Keratinocyte (primary cell): Measurements from ENCODE around the gene GPR45. TPM values are rescaled to one million over a fixed set of nuclear protein-coding genes. Genes with fewer than 3 reads are reported as not detected.

Source experiments
- DNase-seq: peaks from one replicate; pipeline ENCODE4 v3.0.0-alpha.2; 2011; ENCODE audit warnings: low read depth, missing footprints, low spot score
- FAIRE-seq: peaks from 2 replicates; lab custom pipeline; 2011; peaks lifted over from hg19 to GRCh38; lab: Jason Lieb, UNC
- H2AFZ ChIP-seq: 2 replicates; pipeline ENCODE4 v1.6.0; 2012; ENCODE audit warnings: low read length, control low read depth, inconsistent platforms; ENCODE audit not compliant: control insufficient read depth
- H3K27ac ChIP-seq: 2 replicates; pipeline ENCODE4 v1.5.1; 2011; ENCODE audit warnings: low read length; ENCODE audit not compliant: control insufficient read depth, insufficient read depth
- H3K27me3 ChIP-seq: 3 replicates; pipeline ENCODE4 v1.6.0; 2011; ENCODE audit warnings: low read length; ENCODE audit not compliant: control insufficient read depth, insufficient read depth; ENCODE audit errors: extremely low read depth
- H3K36me3 ChIP-seq, 2 experiments: 2 replicates in 1 of 2; 3 replicates in 1 of 2; pipeline ENCODE4 v1.5.1; 2011; ENCODE audit warnings: low read length in 2 of 2, mild to moderate bottlenecking in 1 of 2; ENCODE audit not compliant: control insufficient read depth in 2 of 2, insufficient read depth in 2 of 2; ENCODE audit errors: extremely low read depth in 1 of 2
- H3K4me1 ChIP-seq: 3 replicates; pipeline ENCODE4 v1.5.1; 2011; ENCODE audit warnings: low read length; ENCODE audit not compliant: control insufficient read depth, insufficient read depth; ENCODE audit errors: extremely low read depth
- H3K4me2 ChIP-seq: 3 replicates; pipeline ENCODE4 v1.6.0; 2011; ENCODE audit warnings: low read depth, low read length; ENCODE audit not compliant: control insufficient read depth, insufficient read depth; ENCODE audit errors: extremely low read depth
- H3K4me3 ChIP-seq, 3 experiments: fragments of 200-600 bp in 1 of 3; sonication (generic) in 1 of 3; 2 replicates in 2 of 3; 3 replicates in 1 of 3; pipeline ENCODE4 v1.5.1; 2011 to 2016; ENCODE audit warnings: low read length in 3 of 3, mild to moderate bottlenecking in 3 of 3, control low read depth in 2 of 3, inconsistent platforms in 1 of 3, low read depth in 1 of 3, mixed read lengths in 1 of 3, mixed run types in 1 of 3, moderate library complexity in 1 of 3; ENCODE audit not compliant: control insufficient read depth in 2 of 3, insufficient read depth in 2 of 3; ENCODE audit errors: extremely low read depth in 1 of 3
- H3K79me2 ChIP-seq: 2 replicates; pipeline ENCODE4 v1.6.0; 2012; ENCODE audit warnings: low read length; ENCODE audit not compliant: control insufficient read depth, insufficient read depth
- H3K9ac ChIP-seq: 3 replicates; pipeline ENCODE4 v1.6.0; 2011; ENCODE audit warnings: low read length; ENCODE audit not compliant: control insufficient read depth, insufficient read depth; ENCODE audit errors: extremely low read depth
- H3K9me1 ChIP-seq: 3 replicates; pipeline ENCODE4 v1.6.0; 2011; ENCODE audit warnings: low read length; ENCODE audit not compliant: control insufficient read depth, insufficient read depth; ENCODE audit errors: extremely low read depth
- H3K9me3 ChIP-seq: 2 replicates; pipeline ENCODE4 v1.5.1; 2012; ENCODE audit warnings: low read depth, low read length; ENCODE audit not compliant: control insufficient read depth
- H4K20me1 ChIP-seq: 3 replicates; pipeline ENCODE4 v1.6.0; 2011; ENCODE audit warnings: low read length; ENCODE audit not compliant: control insufficient read depth, insufficient read depth; ENCODE audit errors: extremely low read depth
- EZH2 ChIP-seq: IDR thresholded peaks from one replicate; pipeline ENCODE4 v1.6.1; 2012; ENCODE audit warnings: inconsistent platforms, mild to moderate bottlenecking, low read length, moderate library complexity
- dilution Hi-C: fragments of 300-500 bp; cut with MboI; formaldehyde crosslinking; loops from one replicate; pipeline ENCODE4 v1.7.0; 2020; ENCODE audit warnings: low sequenced_read_pairs; ENCODE audit not compliant: extremely low pct_ligation_motif_present
- polyA minus RNA-seq, 3 experiments: library from RNA; depleted of rRNA, polyadenylated mRNA; stranded (reverse); fragments of >200 nt; gene quantifications; 1 replicate in 1 of 3; 2 replicates in 1 of 3; 3 replicates in 1 of 3; pipeline ENCODE4 v1.2.3, GENCODE V29; 2011
- polyA plus RNA-seq, 5 experiments: library from polyadenylated mRNA; depleted of rRNA in 3 of 5; stranded (reverse) in 3 of 5; stranded (forward) in 1 of 5; unstranded in 1 of 5; fragments of >200 nt; gene quantifications; 1 replicate in 1 of 5; 2 replicates in 3 of 5; 3 replicates in 1 of 5; pipeline versions ENCODE4 v1.2.1 to v1.2.3, GENCODE V29; 2011 to 2012; ENCODE audit warnings: missing spikeins in 2 of 5, low read depth in 1 of 5, low replicate concordance in 1 of 5
- TF ChIP-seq, protein P1 (sequence below), 3 experiments: IDR thresholded peaks in 1 of 3; conservative IDR thresholded peaks in 1 of 3; optimal IDR thresholded peaks in 1 of 3; 2 replicates in 2 of 3; 3 replicates in 1 of 3; pipeline versions ENCODE3 to v1.5.1; 2011; ENCODE audit warnings: low read length in 3 of 3, mild to moderate bottlenecking in 3 of 3, moderate library complexity in 2 of 3, control low read depth in 1 of 3, inconsistent platforms in 1 of 3; ENCODE audit not compliant: insufficient read depth in 2 of 3; ENCODE audit errors: extremely low read depth in 1 of 3

GPR45 gene, protein sequence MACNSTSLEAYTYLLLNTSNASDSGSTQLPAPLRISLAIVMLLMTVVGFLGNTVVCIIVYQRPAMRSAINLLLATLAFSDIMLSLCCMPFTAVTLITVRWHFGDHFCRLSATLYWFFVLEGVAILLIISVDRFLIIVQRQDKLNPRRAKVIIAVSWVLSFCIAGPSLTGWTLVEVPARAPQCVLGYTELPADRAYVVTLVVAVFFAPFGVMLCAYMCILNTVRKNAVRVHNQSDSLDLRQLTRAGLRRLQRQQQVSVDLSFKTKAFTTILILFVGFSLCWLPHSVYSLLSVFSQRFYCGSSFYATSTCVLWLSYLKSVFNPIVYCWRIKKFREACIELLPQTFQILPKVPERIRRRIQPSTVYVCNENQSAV
- polyA plus RNA-seq (not detected in 3 replicates), polyA minus RNA-seq (not detected in 3 replicates)
- not detected for polyA plus RNA-seq (2011; ENCODE audit: low read depth)
- polyA plus RNA-seq (2011; cell fraction: cytosol; rRNA removed) = not detected in 2 replicates
- polyA plus RNA-seq (2011; cell fraction: nucleus; rRNA removed) = not detected in 2 replicates
- not detected in 2 replicates for polyA plus RNA-seq (2012; ENCODE audit: low replicate concordance)
- not detected for polyA minus RNA-seq (2011; cell fraction: cytosol; rRNA and poly(A)+ RNA removed)
- not detected in 2 replicates for polyA minus RNA-seq (2011; cell fraction: nucleus; rRNA and poly(A)+ RNA removed)

DNA sequence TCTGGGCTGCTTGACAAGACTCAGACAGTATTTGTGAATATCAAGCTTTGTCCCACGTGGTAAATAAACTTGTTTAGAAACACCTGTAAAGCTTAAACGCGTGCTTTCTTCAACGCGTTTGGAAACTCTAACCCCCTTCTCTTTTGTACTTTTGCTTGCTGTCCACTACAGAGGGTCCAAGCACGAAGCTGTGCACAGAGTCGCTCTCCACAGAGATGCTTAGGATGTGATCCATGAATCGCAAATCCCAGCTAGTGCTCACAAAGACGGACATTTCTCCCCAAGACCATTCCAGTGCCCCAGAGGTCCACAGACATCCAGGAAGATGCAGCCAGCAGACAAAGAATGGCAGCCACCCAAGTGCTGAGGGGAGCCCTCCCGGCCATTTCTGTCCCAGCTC lies at the start of gene GPR45:
TSS of gene GPR45 (plus strand) at position 301 of the 400 bp plus-strand sequence. CDS start 116 bp downstream, outside the sequence.
- H3K27ac ChIP-seq = no peak within 1 kb of the TSS
- no peaks in the 10 kb centered on the region for H3K4me1 ChIP-seq
- H3K4me3 ChIP-seq = no peak within 1 kb of the TSS
- no peak within 1 kb of the TSS for H2AFZ ChIP-seq
- peaks cover 6% of the 10 kb centered on the region for H3K27me3 ChIP-seq
- no peaks in the 10 kb centered on the region for H4K20me1 ChIP-seq
- TF ChIP-seq EZH2 = no peak
- TF ChIP-seq, protein P1, sequence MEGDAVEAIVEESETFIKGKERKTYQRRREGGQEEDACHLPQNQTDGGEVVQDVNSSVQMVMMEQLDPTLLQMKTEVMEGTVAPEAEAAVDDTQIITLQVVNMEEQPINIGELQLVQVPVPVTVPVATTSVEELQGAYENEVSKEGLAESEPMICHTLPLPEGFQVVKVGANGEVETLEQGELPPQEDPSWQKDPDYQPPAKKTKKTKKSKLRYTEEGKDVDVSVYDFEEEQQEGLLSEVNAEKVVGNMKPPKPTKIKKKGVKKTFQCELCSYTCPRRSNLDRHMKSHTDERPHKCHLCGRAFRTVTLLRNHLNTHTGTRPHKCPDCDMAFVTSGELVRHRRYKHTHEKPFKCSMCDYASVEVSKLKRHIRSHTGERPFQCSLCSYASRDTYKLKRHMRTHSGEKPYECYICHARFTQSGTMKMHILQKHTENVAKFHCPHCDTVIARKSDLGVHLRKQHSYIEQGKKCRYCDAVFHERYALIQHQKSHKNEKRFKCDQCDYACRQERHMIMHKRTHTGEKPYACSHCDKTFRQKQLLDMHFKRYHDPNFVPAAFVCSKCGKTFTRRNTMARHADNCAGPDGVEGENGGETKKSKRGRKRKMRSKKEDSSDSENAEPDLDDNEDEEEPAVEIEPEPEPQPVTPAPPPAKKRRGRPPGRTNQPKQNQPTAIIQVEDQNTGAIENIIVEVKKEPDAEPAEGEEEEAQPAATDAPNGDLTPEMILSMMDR (optimal IDR thresholded peaks at IDR 0.05 in 1 of 3, IDR thresholded peaks at IDR 0.05 in 1 of 3, conservative IDR thresholded peaks at IDR 0.05 in 1 of 3; ENCODE audit: extremely low read depth in 1 of 3, insufficient read depth in 2 of 3, low read length in 3 of 3) = no peak
- dilution Hi-C loops = no loop called here
- FAIRE-seq = no peak
- no peaks in the 10 kb centered on the region for H3K9me3 ChIP-seq
- no peak within 1 kb of the TSS for H3K4me2 ChIP-seq
- no peak for DNase-seq
- H3K9ac ChIP-seq = no peak within 1 kb of the TSS
- no peaks in the 10 kb centered on the region for H3K9me1 ChIP-seq
- no peaks in the 10 kb centered on the region for H3K36me3 ChIP-seq
- no peaks in the 10 kb centered on the region for H3K79me2 ChIP-seq

DNA sequence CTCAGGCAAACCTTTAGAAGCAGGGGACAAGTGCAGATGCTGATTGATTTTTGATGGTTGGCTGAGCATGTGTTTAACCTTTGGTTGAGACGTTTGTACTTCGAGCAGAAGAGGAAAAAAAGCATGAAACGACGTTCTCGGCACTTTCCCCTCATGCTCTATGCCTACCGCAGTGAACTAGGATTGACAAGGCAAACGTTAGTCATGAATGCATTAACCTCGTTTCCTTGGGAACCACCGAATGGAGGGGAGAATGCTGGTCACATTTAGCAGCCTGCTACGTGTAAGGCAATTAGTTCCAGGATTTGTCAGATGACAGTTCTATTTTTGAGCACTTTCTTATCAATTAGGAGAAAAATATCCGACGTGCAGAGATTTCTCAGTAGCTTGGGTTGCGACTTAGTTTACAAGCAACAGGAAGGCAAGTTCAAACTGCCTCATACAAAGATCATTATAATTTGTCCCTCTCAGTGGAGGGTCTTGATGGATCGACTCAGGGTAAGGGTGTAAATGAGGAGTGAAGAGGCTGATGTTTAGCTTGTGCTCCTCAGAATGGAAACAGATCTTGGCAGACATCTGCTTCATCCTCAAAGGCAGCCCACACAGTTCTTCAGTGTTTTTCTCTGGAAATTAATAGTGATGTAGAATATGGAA lies 47.4 kb upstream of the GPR45 start:
- Histone ChIP-seq H3K9ac (no peak overlapping the region), H3K27me3 (no peaks in the 10 kb centered on the region), H2AFZ (no peak overlapping the region), H3K27ac (no peak overlapping the region), H3K36me3 (no peaks in the 10 kb centered on the region), H3K9me1 (no peaks in the 10 kb centered on the region), H3K4me2 (no peak overlapping the region), H3K4me1 (no peaks in the 10 kb centered on the region), H3K9me3 (no peaks in the 10 kb centered on the region), H4K20me1 (no peaks in the 10 kb centered on the region), H3K4me3 (no peak overlapping the region), H3K79me2 (no peaks in the 10 kb centered on the region)
- dilution Hi-C loops = no loop called here
- no peak for FAIRE-seq
- DNase-seq = no peak
- no peak for TF ChIP-seq EZH2
- TF ChIP-seq, protein P1 (optimal IDR thresholded peaks at IDR 0.05 in 1 of 3, IDR thresholded peaks at IDR 0.05 in 1 of 3, conservative IDR thresholded peaks at IDR 0.05 in 1 of 3; ENCODE audit: extremely low read depth in 1 of 3, insufficient read depth in 2 of 3, low read length in 3 of 3) = no peak
